Measurements from ENCODE around the gene GRIK3. TPM values are rescaled to one million over a fixed set of nuclear protein-coding genes. Genes with fewer than 3 reads are reported as not detected.
"Not testable (repeated sequence)": the region's sequence is repeated elsewhere in the genome, so short reads cannot be mapped to it uniquely, and the experiment has no call there.

Gene GRIK3
- total RNA-seq, 1 donor from 2014 or later = not detected

DNA sequence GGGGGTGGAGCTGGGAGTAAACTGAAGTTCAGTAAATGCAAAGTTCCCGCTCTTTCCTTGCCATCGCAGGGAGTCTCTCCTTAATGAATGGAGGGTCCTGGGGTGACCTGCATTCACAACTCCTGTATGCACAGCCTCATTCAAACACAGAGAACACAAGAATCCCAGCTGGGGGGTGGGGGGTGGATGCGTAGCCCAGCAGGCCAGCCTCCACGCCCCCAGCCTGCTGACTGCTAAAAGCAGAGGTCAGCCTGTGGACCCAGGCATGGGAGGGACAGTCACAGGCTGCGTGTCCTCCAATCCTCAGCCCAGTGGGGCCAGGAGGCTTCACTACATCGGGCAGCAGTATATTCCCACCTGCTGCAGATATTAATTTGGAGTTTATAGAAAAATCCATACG is 263.1 kb downstream of the GRIK3 start:
- Mint-ChIP-seq H3K4me1 (ENCODE audit: low read depth) (no peaks in the 10 kb centered on the region), H3K4me3 (no peak overlapping the region), H3K27ac (no peak overlapping the region), H3K9me3 (no peaks in the 10 kb centered on the region), H3K36me3 (ENCODE audit: low read depth) (no peaks in the 10 kb centered on the region), H3K27me3 (ENCODE audit: insufficient read depth) (peaks cover 18% of the 10 kb centered on the region)
- intact Hi-C loops (cut with micrococcal nuclease) = no loop called here
- no peak for DNase-seq (ENCODE audit: low spot score)

DNA sequence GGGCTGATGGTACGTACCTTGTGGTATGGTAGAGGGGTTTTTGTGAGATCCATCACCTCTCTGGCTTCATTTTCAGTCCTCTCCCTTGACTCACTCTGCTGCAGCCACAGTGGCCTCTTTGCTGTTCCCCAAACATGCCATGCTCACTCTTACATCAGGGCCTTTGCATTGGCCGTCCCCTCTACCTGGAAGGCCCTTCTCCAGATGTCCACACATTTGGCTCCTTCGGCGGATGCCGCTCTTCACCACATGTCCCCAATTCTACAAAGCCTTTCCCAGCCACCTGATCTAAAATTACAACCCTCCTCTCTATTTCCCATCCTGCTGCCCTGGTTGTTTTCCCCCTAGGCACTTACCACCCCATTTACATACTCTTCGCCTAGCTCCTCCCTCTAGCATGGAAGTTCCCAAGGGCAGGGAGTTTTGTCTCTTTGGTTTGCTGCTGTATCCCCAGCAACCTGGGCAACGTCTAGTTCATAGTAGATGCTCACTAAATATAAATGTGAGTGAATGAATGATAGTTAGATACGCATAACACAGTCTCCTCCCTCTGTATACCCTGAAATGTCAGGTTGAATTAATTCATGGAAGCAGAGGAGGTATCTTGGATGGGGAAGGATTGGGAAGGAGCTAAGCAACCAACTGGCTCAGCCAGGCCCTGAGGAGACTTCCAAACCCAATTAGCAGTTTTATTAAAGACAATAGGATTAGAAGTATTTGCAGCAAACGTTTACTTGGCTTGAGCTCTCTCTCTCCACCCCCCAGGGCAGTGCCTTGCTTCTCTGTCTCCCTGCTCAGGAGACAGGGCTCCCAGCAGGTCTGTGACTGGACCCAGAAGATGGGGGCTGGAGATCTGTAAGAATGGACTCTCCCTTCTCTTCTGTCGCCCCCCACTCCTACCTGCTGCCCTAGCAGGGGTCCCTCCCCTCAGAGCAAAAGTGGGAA is 264.2 kb downstream of the GRIK3 start:
- Mint-ChIP-seq H3K4me3 (no peak overlapping the region), H3K9me3 (no peaks in the 10 kb centered on the region), H3K36me3 (ENCODE audit: low read depth) (no peaks in the 10 kb centered on the region), H3K27ac (no peak overlapping the region), H3K27me3 (ENCODE audit: insufficient read depth) (peaks cover 18% of the 10 kb centered on the region), H3K4me1 (ENCODE audit: low read depth) (no peaks in the 10 kb centered on the region)
- intact Hi-C loops (cut with micrococcal nuclease) = no loop called here
- DNase-seq (ENCODE audit: low spot score) = no peak

DNA sequence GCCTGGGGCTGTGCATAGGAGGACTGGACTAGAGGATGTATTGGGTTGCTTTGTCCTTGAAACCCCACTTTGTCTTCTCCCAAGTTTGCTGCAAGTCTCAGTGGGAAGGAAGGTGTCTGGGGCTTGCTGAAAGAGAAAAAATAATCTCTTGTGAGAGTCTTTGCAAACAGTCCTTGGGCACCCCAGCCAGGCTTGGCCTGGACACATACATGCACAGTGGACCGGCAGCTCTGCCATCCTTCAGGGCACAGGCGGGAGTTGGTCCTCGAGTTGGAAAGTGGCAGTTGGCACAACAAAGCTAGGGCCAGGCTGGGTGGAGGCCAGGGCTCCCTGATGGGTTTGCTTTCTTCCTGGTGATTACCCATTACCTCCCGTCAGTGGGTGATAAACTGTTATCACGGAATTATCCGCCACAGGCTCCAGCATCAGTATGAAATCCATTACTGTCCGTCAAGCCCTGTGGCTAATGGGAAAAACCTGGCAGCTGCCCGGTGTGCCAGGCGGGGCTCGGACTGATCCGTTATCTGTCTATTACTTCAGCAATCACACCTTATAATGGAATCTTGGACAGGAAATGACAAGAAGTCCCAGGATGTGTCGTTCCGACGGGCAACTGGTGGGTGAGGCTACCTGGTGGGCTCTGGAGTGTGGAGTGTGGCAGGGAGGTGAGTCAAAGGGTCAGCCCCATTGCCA is 265.7 kb downstream of the GRIK3 start:
- intact Hi-C loops (cut with micrococcal nuclease) = no loop called here
- Mint-ChIP-seq H3K4me1 (ENCODE audit: low read depth) (no peaks in the 10 kb centered on the region), H3K36me3 (ENCODE audit: low read depth) (no peaks in the 10 kb centered on the region), H3K27ac (no peak overlapping the region), H3K4me3 (no peak overlapping the region), H3K27me3 (ENCODE audit: insufficient read depth) (peaks cover 17% of the 10 kb centered on the region), H3K9me3 (no peaks in the 10 kb centered on the region)
- no peak for DNase-seq (ENCODE audit: low spot score)

GRCh38 chr1:36767429-36767828 is 266.9 kb downstream of the GRIK3 start:
- H3K4me1 Mint-ChIP-seq (ENCODE audit: low read depth); H3K4me3 Mint-ChIP-seq; H3K27me3 Mint-ChIP-seq (ENCODE audit: insufficient read depth); DNase-seq (ENCODE audit: low spot score); H3K36me3 Mint-ChIP-seq (ENCODE audit: low read depth); H3K27ac Mint-ChIP-seq; H3K9me3 Mint-ChIP-seq; intact Hi-C loops (cut with micrococcal nuclease): not testable (repeated sequence)

DNA sequence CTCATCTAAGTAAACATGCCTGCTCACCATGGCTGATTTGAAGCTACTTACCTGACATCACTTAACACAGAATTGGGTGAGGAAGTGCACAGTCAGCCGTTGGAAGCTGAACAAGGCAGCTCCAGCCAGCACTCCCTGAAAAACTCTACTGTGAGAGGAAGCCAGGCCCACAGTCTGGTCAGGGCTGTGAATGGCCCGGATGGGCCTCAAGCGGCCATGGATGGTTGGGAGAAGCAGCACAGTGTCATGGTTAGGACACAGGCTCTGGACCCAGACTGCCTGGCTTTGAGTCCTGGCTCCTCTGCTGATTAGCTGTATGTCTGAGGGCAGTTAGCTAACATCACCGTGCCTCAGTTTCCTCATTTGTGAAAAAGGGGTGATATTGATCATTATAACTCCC is 267.8 kb downstream of the GRIK3 start:
- DNase-seq (ENCODE audit: low spot score) = no peak
- H3K27ac Mint-ChIP-seq = no peak overlapping the region
- no peaks in the 10 kb centered on the region for H3K9me3 Mint-ChIP-seq
- intact Hi-C loops (cut with micrococcal nuclease) = no loop called here
- H3K4me1 Mint-ChIP-seq (ENCODE audit: low read depth) = no peaks in the 10 kb centered on the region
- H3K36me3 Mint-ChIP-seq (ENCODE audit: low read depth) = no peaks in the 10 kb centered on the region
- H3K4me3 Mint-ChIP-seq = no peak overlapping the region
- H3K27me3 Mint-ChIP-seq (ENCODE audit: insufficient read depth) = peaks cover 6% of the 10 kb centered on the region

GRCh38 chr1:36765785-36766300 is 268.5 kb downstream of the GRIK3 start:
- intact Hi-C loops (cut with micrococcal nuclease) = no loop called here
- Mint-ChIP-seq H3K4me1 (ENCODE audit: low read depth) (no peaks in the 10 kb centered on the region), H3K27ac (no peak overlapping the region), H3K27me3 (ENCODE audit: insufficient read depth) (peaks cover 3% of the 10 kb centered on the region), H3K4me3 (no peak overlapping the region), H3K36me3 (ENCODE audit: low read depth) (no peaks in the 10 kb centered on the region), H3K9me3 (no peaks in the 10 kb centered on the region)
- DNase-seq (ENCODE audit: low spot score) = no peak

- Mint-ChIP-seq H3K4me3 (no peak overlapping the region), H3K27me3 (ENCODE audit: insufficient read depth) (no peaks in the 10 kb centered on the region), H3K36me3 (ENCODE audit: low read depth) (no peaks in the 10 kb centered on the region), H3K9me3 (no peaks in the 10 kb centered on the region), H3K27ac (no peak overlapping the region), H3K4me1 (ENCODE audit: low read depth) (no peaks in the 10 kb centered on the region)
- intact Hi-C loops (cut with micrococcal nuclease) = no loop called here
- DNase-seq (ENCODE audit: low spot score) = no peak
Observed at GRCh38 chr1:36764798-36765197, 269.5 kb downstream of the GRIK3 start.

- intact Hi-C loops (cut with micrococcal nuclease) = no loop called here
- DNase-seq (ENCODE audit: low spot score) = no peak
- Mint-ChIP-seq H3K9me3 (no peaks in the 10 kb centered on the region), H3K4me1 (ENCODE audit: low read depth) (no peaks in the 10 kb centered on the region), H3K27me3 (ENCODE audit: insufficient read depth) (no peaks in the 10 kb centered on the region), H3K36me3 (ENCODE audit: low read depth) (no peaks in the 10 kb centered on the region), H3K4me3 (no peak overlapping the region), H3K27ac (no peak overlapping the region)
Observed at GRCh38 chr1:36763771-36764170, 270.5 kb downstream of the GRIK3 start.

DNA sequence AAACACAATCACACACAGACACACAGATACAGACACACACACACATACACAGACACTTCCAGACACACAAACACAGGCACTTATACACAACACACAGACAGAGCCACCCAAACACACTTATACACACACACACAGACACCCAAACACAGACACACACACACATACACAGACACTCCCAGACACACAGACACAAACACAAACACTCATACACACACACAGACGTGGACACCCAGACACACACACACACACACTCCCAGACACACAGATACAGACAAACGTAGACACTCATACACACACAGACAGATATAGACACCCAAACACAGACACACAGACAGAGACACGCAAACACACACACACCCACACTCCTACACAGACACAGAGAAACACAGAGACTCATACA is 272.1 kb downstream of the GRIK3 start:
- Mint-ChIP-seq H3K9me3 (no peaks in the 10 kb centered on the region), H3K4me3 (no peak overlapping the region), H3K4me1 (ENCODE audit: low read depth) (no peaks in the 10 kb centered on the region), H3K27me3 (ENCODE audit: insufficient read depth) (no peaks in the 10 kb centered on the region), H3K27ac (no peak overlapping the region), H3K36me3 (ENCODE audit: low read depth) (no peaks in the 10 kb centered on the region)
- intact Hi-C loops (cut with micrococcal nuclease) = no loop called here
- DNase-seq (ENCODE audit: low spot score) = no peak

DNA sequence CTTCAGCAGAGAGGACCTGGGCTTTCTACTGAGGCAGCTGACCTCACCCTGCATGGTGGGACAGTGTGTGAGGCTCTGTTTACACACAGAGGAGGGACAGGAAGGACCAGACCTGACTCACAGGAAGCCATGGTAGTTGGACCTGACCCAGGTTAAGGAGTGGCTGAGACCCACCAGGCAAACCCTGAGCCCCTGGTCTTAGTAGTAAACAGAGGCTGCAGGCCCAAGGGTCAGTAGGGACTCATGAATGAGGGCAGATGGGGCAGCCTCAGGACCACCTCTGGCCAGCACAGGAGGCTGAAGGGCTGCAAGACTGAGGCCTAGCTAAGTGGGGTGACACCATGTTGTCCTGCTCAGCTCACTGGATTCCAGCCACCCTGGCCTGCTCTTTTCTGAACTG is 273.2 kb downstream of the GRIK3 start:
- no peak overlapping the region for H3K4me3 Mint-ChIP-seq
- no peaks in the 10 kb centered on the region for H3K4me1 Mint-ChIP-seq (ENCODE audit: low read depth)
- H3K27ac Mint-ChIP-seq = no peak overlapping the region
- H3K36me3 Mint-ChIP-seq (ENCODE audit: low read depth) = no peaks in the 10 kb centered on the region
- H3K27me3 Mint-ChIP-seq (ENCODE audit: insufficient read depth) = no peaks in the 10 kb centered on the region
- no peak for DNase-seq (ENCODE audit: low spot score)
- intact Hi-C loops (cut with micrococcal nuclease) = no loop called here
- no peaks in the 10 kb centered on the region for H3K9me3 Mint-ChIP-seq

- H3K27ac Mint-ChIP-seq = no peak overlapping the region
- no peak overlapping the region for H3K4me3 Mint-ChIP-seq
- no peaks in the 10 kb centered on the region for H3K27me3 Mint-ChIP-seq (ENCODE audit: insufficient read depth)
- no peaks in the 10 kb centered on the region for H3K4me1 Mint-ChIP-seq (ENCODE audit: low read depth)
- H3K36me3 Mint-ChIP-seq (ENCODE audit: low read depth) = no peaks in the 10 kb centered on the region
- DNase-seq (ENCODE audit: low spot score) = no peak
- H3K9me3 Mint-ChIP-seq = no peaks in the 10 kb centered on the region
- intact Hi-C loops (cut with micrococcal nuclease) = no loop called here
Observed at GRCh38 chr1:36760081-36760480, 274.2 kb downstream of the GRIK3 start.

DNA sequence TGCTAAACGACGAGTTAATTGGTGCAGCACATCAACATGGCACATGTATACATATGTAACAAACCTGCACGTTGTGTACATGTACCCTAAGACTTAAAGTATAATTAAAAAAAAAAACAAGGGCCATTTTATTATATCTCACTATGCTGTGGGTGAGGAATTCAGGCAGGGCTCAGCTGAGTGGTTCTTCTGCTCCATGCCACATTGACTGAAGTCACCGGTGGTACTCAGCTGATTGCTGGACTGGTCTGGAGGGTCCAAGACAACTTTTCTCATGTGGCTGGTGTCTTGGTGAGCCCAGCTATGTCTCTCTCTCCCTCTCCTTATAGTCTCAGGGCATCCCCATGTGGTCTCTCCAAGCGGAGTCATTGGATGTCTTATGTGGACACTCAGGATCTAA is 275.0 kb downstream of the GRIK3 start:
- no peaks in the 10 kb centered on the region for H3K4me1 Mint-ChIP-seq (ENCODE audit: low read depth)
- H3K27me3 Mint-ChIP-seq (ENCODE audit: insufficient read depth) = no peaks in the 10 kb centered on the region
- no peaks in the 10 kb centered on the region for H3K9me3 Mint-ChIP-seq
- no peak overlapping the region for H3K4me3 Mint-ChIP-seq
- no peak overlapping the region for H3K27ac Mint-ChIP-seq
- no peaks in the 10 kb centered on the region for H3K36me3 Mint-ChIP-seq (ENCODE audit: low read depth)
- intact Hi-C loops (cut with micrococcal nuclease) = no loop called here
- no peak for DNase-seq (ENCODE audit: low spot score)

All from activated T-helper 1 cell treated with anti-CD3 and anti-CD28 coated beads, Interleukin-12 subunit alpha, Interleukin-12 subunit beta, Interleukin-2, Interleukin-4 antibody, amounts not matched to agents 30 ng/mL and 10 ng/mL and 1 ng/mL, durations not matched to agents 14 hours and 24 hours and 36 hours (primary cell).